Right lobe of liver (tissue), 4 donors: ENCODE measurements around the gene CREB3L4.

Experiments used
- CTCF ChIP-seq, 4 donors: fragments of 200-600 bp in 3 of 4; fragments of 450-650 bp in 1 of 4; IDR thresholded peaks; one replicate each; pipeline versions ENCODE4 v1.5.1 to v1.8.0; 2016 to 2022; ENCODE audit warnings: antibody characterized with exemption in 4 of 4, mild to moderate bottlenecking in 2 of 4
- POLR2A ChIP-seq: fragments of 450-650 bp; IDR thresholded peaks from one replicate; pipeline ENCODE4 v1.6.1; 2017; ENCODE audit warnings: antibody characterized with exemption, mild to moderate bottlenecking
- donor health status: DM: no; HTN: no; CAD: no.
- donor health status: DM: no; HTN: no; CAD: no.
- donor health status: DM: no; HTN: yes; CAD: no.

GRCh38 chr1:153960206-153960605 is 7.5 kb upstream of the CREB3L4 start:
- no peak for TF ChIP-seq POLR2A
- no peak for TF ChIP-seq CTCF (IDR thresholded peaks at IDR 0.05)
